Left hindlimb (tissue), 1 donor: ENCODE data around the gene ADGRG7.
"Not testable (repeated sequence)": the region's sequence is repeated elsewhere in the genome, so short reads cannot be mapped to it uniquely, and the experiment has no call there.

Experiments used
- DNase-seq: peaks from one replicate; pipeline ENCODE4 v3.0.0-alpha.2; 2018

Gene ADGRG7

GRCh38 chr3:100647171-100647570 lies 37.8 kb downstream of the ADGRG7 start:
- no peak for DNase-seq

DNA sequence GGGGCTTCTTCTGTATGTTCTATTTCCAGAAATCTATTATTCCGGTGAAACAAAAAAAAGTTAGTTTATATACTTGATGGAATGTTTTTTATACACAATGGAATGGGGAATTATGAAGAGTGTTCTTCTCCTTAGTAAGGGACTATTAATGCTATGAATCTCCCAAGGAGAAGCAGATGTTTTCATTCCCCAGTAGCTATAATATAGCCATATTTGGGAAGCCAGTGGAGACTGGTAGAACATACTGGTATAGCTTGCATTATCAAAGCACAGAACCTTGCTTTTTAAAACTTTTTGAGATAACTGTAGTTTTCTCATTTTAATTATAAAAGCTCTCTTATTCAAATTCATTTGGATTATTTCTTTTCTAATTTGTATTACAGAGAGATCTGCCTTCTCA lies 38.3 kb downstream of the ADGRG7 start:
- no peak for DNase-seq

GRCh38 chr3:100650651-100651619 lies 41.5 kb downstream of the ADGRG7 start:
- no peak for DNase-seq

DNA sequence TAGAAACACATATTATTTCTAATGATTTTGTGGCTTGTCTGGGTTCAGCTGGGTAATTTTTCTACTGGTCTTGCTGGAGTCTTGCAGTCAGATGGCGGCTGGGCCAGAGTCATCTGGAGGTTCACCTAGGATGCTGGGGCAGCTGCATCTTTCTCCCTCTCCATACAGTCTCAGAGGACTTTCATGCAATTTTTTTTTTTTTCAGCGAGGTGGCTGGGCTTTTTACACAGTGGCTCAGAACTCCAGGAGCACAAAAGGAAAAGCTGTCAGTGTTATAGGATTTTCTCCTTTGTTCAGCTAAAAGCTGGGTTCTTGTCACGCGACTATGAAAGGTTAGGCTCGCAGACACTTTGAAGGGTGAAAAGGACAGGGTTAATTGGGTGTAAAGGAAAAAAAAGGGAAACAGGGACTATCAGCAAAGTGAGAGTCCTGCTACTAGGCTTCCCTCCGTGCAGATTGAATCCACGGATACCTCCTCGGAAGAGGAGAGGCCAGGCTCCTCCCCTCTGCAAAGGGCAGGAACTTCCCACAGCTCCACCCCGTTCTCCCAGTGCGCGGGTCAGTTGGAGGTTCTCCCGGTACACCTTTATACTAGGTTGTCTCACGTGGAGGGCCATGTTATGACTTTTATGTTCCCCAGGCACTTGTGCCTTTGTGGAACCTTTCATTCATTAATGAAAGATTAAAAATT lies 44.3 kb downstream of the ADGRG7 start:
- DNase-seq, result no peak

- no peak for DNase-seq
Observed at GRCh38 chr3:100656945-100657344, 47.5 kb downstream of the ADGRG7 start.

GRCh38 chr3:100661294-100661693 lies 51.9 kb downstream of the ADGRG7 start:
- DNase-seq, result not testable (repeated sequence)

DNA sequence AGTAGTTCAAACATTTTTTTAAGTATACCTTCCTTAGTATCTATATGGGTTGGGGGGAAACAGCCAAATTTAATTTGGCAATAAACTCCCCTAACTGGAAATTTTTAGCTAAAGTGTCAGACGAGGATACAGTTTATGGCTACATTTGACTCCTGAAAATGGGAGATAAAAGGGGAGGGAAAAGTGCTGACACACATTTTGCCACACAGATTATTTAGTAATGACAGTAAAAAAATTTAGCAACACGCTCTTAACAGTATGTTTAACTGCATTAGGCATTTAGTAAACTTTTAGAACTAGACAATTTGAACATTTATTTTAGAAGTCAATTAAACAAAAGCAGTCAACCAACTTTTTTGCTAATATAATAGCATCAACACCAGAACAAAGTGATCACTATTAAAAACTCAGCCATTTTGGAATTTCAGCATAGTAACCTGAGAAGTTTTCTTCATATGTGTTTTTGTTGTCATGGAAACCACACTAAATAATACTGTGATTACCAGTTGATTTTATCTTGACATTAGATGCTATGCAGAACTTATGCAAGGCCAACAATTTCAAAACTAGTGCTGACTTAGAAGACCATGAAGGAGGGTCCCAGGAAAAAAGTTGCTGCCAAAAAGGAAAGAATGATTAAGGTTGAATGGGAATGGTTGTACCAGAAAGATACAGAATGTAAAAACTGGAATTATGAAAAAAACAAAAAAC lies 52.9 kb downstream of the ADGRG7 start:
- no peak for DNase-seq

DNA sequence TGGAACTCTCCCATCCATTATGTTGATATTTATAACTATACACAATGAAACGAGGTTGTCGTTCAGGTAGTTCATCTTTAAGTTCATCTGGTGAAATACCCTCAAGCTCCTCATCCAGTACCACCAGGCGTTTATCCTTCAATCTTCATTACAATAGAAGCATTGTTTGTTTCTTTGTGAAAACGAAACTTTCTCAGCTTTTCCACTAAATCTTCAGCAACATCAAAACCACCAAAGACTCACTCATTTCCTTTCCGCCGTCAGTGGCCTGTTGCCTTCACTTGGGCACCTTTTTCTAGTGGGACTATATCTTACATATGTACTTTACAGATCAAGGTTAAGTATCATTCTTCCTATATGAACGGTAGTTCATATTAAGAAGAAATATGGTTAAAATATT lies 55.8 kb downstream of the ADGRG7 start:
- no peak for DNase-seq

DNA sequence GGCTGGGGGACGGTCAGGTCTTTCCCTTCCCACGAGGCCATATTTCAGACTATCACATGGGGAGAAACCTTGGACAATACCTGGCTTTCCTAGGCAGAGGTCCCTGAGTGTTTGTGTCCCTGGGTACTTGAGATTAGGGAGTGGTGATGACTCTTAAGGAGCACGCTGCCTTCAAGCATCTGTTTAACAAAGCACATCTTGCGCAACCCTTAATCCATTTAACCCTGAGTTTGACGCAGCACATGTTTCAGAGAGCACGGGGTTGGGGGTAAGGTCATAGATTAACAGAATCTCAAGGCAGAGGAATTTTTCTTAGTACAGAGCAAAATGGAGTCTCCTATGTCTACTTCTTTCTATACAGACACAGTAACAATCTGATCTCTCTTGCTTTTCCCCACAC lies 57.3 kb downstream of the ADGRG7 start:
- not testable (repeated sequence) for DNase-seq

- not testable (repeated sequence) for DNase-seq
Observed at GRCh38 chr3:100667316-100667715, 57.9 kb downstream of the ADGRG7 start.

DNA sequence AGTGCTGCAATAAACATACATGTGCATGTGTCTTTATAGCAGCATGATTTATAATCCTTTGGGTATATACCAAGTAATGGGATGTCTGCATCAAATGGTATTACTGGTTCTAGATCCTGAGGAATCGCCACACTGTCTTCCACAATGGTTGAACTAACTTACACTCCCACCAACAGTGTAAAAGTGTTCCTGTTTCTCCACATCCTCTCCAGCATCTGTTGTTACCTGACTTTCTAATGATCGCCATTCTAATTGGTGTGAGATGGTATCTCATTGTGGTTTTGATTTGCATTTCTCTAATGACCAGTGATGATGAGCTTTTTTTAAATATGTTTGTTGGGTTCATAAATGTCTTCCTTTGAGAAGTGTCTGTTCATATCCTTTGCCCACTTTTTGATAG lies 61.6 kb downstream of the ADGRG7 start:
- not testable (repeated sequence) for DNase-seq

DNA sequence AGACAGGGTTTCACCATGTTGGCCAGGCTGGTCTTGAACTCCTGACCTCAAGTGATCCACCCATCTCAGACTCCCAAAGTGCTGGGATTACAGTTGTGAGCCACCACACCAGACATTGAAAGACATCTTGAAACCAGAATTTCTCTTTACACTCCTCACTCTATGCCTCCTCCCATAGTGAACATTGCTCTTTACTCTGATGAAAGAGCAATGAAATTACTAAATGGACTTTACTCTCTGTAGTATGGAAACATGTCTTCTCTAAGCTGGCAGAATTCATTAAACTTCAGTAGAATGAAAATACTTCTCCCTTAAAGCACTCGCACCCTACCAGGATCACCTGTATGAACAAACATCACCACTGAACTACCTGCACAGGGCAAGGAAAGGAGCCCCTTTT lies 72.1 kb downstream of the ADGRG7 start:
- DNase-seq, result no peak

DNA sequence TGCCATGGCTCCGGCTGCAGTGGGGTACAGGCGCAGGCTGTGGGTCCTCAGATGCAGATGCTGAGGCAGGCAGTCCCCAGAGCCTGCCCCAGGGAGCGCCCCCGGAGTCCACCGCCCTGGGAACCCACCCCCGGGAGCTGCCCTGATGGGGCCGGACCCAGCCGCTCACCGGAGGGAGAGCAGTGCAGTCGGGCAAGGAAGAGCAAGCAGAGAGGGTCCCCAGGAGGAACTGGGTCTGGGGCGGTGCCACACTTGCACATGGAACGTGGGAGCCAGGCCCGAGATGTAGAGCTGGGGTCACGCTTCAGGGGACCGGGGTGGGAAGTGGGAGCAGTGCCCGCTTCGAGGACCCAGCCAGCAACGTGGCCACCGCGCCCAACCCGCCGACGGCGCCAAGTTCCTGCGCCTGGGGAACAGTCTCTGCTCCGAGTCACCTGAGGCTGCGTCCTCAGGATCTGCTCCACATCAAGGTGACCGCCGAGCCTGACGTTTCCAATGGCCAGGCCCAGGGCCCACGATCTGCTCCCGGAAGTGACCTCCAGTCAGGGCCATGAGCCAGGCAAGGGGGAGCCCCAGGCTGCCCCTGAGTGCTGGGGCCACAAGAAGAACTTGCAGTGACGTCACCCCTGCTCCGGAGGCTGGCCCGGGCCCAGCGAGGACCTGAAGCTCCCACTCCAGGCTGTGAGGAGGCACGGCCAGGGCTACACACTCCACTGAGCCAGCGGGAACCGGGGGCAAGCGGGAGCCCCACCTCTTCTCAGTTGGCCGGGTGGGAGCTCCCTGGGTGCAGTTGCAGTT lies 72.9 kb downstream of the ADGRG7 start:
- DNase-seq, result no peak

DNA sequence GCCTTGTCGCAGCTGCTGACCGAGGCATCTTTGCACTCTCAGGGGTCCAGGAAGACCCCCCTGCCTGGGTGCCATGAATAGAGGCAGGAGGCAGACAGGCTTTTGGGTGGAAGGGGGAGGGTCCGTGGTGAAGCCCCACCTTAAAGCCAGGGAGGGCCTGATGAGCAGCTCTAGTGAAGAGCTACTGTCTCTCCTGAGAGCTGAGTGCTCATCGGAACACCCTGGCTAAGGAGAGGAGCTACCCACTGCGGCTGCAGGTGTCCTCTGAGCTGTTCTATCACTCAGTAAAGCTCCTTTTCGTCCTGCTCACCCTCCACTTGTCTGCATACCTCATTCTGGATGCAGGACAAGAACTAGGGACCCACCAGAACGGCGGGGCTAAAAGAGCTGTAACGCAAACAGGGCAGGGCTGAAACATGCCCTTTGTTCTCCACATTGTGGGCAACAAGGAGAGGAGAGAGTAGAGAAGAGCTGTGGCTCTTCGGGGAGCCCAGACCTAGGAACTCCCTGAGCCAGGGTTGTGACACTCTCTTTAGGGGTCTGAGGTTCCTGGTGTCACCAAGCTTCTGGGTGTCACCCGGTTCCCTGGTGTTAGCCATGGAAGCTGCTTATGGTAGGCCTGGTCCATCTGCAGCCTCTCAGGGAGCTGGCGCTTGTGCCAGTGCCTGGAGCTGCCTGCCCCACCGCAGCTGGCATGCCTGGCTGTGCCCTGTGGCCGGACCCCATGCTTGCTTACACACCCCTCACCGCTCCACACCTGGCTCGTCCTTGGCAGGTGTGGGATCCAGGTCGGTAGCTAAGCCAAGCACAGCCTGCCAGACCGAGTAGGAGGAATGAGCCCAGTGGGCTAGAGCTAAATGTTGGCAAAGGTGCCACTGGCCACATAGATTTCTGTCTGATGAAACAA lies 73.7 kb downstream of the ADGRG7 start:
- DNase-seq, result no peak

GRCh38 chr3:100693225-100693624 lies 83.8 kb downstream of the ADGRG7 start:
- no peak for DNase-seq

DNA sequence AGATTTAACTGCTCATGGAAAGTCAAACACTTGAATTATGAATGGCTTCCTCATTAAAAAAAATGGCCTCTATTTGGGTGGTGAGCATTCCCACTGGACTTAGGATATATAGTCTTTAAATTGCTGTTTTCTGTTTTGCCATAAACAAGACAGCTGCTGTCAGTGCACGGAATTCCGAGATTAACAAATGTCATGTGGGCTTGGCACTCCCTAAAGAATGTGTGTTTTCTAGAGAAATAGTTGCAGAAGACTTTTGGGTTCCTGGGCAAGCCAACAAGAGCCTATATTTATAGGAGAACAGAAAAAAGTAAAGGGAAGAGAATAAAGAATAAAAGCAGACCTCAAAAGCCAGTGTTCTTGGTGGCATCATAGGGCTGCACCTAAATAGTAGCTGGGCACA lies 86.3 kb downstream of the ADGRG7 start:
- no peak for DNase-seq

DNA sequence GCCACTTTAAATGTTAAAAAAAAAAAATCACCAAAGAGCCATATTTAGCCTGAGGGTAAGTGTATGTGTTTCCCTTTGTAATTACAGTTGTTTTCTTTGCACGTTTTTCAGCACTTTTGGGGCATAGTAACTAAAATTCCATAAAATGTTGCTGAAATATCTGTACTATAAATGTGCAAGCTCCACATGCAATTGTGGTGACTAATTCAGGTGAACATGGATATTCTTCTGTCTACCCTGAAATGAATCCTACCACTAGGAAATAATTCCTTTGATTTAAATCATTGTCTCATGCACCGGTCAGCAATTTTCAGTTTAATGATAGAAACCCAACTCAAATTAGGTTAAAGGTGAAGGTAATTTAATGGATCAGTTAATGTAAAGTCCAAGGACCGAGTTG lies 86.8 kb downstream of the ADGRG7 start:
- DNase-seq, result no peak

- no peak for DNase-seq
Observed at GRCh38 chr3:100697172-100697571, 87.8 kb downstream of the ADGRG7 start.

DNA sequence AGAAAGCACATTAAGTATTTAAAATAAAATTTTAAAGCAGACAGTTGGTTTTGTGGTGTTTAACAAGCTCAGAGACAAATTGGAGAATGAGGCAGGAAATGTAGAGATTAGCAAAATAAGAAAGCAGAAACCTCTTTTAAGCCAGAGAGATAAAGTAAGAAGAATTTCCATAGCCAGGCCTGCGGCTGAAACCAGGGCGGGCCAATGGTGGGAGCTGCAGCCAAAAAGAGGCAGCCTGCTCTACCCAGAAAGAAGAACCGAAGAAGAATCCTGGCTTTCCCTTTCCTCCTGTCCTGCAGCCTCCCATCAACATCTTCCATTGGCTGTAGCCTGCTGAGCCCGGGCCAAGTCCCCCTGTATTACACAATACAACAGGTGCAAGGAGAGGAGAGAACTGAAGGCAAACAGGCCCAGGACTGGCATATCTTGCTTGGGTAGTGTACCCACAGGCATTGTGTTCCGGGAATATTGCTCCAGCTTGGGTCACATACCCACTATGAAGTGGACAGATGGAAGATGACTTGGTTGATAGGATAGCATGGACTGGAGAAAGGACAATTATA lies 88.4 kb downstream of the ADGRG7 start:
- DNase-seq, result no peak

- no peak for DNase-seq
Observed at GRCh38 chr3:100698736-100699135, 89.3 kb downstream of the ADGRG7 start.

DNA sequence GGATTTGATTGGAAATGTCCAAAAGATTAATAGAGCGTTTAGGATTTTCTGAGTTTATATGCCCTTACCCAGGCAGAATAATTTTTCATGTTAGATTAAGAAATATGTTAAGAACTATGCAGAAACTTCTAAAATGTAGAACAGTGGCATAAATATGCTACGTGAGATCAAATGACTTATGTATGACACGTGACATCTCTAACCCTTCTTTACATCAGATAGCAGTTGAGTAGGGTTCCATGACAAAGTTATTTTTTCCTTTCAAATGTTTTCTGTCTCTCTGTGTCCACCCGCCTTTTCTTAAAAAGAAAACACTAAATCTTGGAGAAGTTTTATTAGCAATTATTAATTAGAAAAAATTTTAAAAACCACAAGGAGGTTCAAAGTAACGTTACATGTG lies 91.3 kb downstream of the ADGRG7 start:
- no peak for DNase-seq
